Esophagus muscularis mucosa (tissue), 4 donors: ENCODE measurements around the gene WFDC12. TPM values are rescaled to one million over a fixed set of nuclear protein-coding genes. Genes with fewer than 3 reads are reported as not detected.
A peak's percentile ranks its signal among the peaks of the same experiment; 100 is the strongest.

Experiments
- DNase-seq: peaks from one replicate; pipeline ENCODE4 v3.0.0-alpha.2; 2017; ENCODE audit errors: extremely low spot score
- H3K27ac ChIP-seq, 4 donors: fragments of 200-600 bp; sonication (generic); replicated peaks in 1 of 4; 1 replicate in 3 of 4; 2 replicates in 1 of 4; pipeline ENCODE4 v1.5.1; 2016 to 2019; ENCODE audit warnings: mild to moderate bottlenecking in 1 of 4
- H3K27me3 ChIP-seq, 4 donors: fragments of 200-600 bp; sonication (generic); one replicate each; pipeline versions ENCODE4 v1.5.1 to v1.6.0; 2016 to 2019
- H3K36me3 ChIP-seq, 4 donors: fragments of 200-600 bp; sonication (generic); one replicate each; pipeline ENCODE4 v1.5.1; 2016 to 2019
- H3K4me1 ChIP-seq, 4 donors: fragments of 200-600 bp; sonication (generic); one replicate each; pipeline ENCODE4 v1.5.1; 2016 to 2019
- H3K4me3 ChIP-seq, 4 donors: fragments of 200-600 bp; sonication (generic); 1 replicate in 2 of 4; 2 replicates in 2 of 4; pipeline ENCODE4 v1.5.1; 2016 to 2019; ENCODE audit warnings: mild to moderate bottlenecking in 4 of 4, moderate library complexity in 1 of 4
- H3K9me3 ChIP-seq, 4 donors: fragments of 200-600 bp; sonication (generic); 1 replicate in 3 of 4; 2 replicates in 1 of 4; pipeline ENCODE4 v1.5.1; 2016 to 2019
- EP300 ChIP-seq: sonication (generic); formaldehyde crosslinking; IDR thresholded peaks from one replicate; pipeline ENCODE4 v1.6.1; 2017; ENCODE audit warnings: antibody characterized with exemption
- POLR2A ChIP-seq: fragments of 450-650 bp; IDR thresholded peaks from one replicate; pipeline ENCODE4 v1.6.1; 2017; ENCODE audit warnings: antibody characterized with exemption, moderate library complexity, mild to moderate bottlenecking, low read depth
- POLR2AphosphoS5 ChIP-seq, 2 donors: sonication (generic); formaldehyde crosslinking; IDR thresholded peaks; one replicate each; pipeline ENCODE4 v1.6.1; 2017; ENCODE audit warnings: antibody characterized with exemption in 2 of 2
- WGBS: methylation state at CpG from one replicate; pipeline ENCODE4 v1.1.5; 2018; 5-methylcytosine and 5-hydroxymethylcytosine counted together
- intact Hi-C: fragments of 100-400 bp; cut with DNase I; formaldehyde crosslinking; loops from one replicate; pipeline ENCODE4 v1.15.1; 2023
- total RNA-seq, 4 donors: library from RNA; depleted of rRNA; stranded (reverse); fragments of >200 nt; gene quantifications; one replicate each; pipeline versions ENCODE4 v1.1.0 to v1.2.1, GENCODE V29; 2016
- TF ChIP-seq, protein P1 (sequence below), 3 experiments: fragments of 200-600 bp in 2 of 3; fragments of 450-650 bp in 1 of 3; sonication (generic) in 2 of 3; IDR thresholded peaks; one replicate each; pipeline ENCODE4 v1.5.1; 2017 to 2019; ENCODE audit warnings: antibody characterized with exemption in 3 of 3, mild to moderate bottlenecking in 2 of 3, moderate library complexity in 1 of 3

Gene WFDC12
- total RNA-seq, 4 donors from 2014 or later = not detected

DNA sequence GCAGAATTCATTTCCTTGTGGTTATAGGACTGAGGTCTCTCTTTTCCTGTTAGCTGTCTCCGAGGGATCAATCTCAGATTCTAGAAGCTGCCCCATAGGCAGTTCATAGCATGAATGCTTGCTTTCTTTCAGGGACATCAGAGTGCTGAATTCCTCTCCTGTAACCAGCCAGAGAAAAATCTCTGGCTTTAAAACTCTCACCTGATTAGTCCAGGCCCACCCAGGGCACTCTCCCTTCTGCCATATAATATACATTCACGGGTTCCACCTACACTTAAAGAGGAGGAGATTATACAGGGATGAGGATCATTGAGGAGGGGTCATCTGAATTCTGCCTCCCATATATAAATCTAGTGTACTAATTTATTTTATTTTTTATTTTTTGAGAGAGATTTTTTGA, 21.2 kb downstream of the WFDC12 start:
- Histone ChIP-seq H3K9me3 (peaks cover 0 to 5% (median 0%) of the 10 kb centered on the region in 4 donors), H3K4me1 (peaks cover 2 to 14% (median 13%) of the 10 kb centered on the region in 4 donors), H3K27ac (no peak overlapping the region), H3K36me3 (no peaks in the 10 kb centered on the region), H3K4me3 (no peak overlapping the region), H3K27me3 (peaks cover 0 to 66% (median 14%) of the 10 kb centered on the region in 4 donors)
- intact Hi-C loops = no loop called here
- DNase-seq = no peak
- 83% methylated on average over 2 of the region's 2 CpGs for WGBS
- no peak for TF ChIP-seq POLR2AphosphoS5 (IDR thresholded peaks at IDR 0.05)

DNA sequence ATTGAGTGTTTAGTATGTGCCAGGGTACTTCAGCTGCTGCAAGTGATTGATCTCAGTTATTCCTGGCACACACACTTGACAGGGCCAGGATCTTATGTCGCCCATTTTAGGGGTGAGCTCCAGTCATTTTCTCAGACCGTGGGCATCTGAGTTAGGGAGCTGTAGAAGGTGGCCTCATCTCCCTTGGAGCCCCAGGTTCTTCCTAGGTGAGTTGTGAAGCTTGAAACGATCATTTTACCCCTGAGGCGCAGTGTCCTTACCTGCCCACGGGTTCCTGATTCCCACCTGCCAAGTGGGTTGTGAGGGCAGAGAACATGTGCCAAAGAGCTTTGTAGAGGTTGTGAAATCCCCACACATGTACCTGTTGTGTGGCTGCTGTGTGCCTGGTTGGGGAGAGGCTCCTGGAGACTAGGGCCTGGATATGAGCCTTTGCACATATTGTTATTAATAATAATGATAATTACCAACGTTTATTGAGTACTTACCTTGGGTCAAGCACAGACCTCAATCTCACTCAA, 22.9 kb downstream of the WFDC12 start:
- intact Hi-C loops = no loop called here
- TF ChIP-seq, protein P1, sequence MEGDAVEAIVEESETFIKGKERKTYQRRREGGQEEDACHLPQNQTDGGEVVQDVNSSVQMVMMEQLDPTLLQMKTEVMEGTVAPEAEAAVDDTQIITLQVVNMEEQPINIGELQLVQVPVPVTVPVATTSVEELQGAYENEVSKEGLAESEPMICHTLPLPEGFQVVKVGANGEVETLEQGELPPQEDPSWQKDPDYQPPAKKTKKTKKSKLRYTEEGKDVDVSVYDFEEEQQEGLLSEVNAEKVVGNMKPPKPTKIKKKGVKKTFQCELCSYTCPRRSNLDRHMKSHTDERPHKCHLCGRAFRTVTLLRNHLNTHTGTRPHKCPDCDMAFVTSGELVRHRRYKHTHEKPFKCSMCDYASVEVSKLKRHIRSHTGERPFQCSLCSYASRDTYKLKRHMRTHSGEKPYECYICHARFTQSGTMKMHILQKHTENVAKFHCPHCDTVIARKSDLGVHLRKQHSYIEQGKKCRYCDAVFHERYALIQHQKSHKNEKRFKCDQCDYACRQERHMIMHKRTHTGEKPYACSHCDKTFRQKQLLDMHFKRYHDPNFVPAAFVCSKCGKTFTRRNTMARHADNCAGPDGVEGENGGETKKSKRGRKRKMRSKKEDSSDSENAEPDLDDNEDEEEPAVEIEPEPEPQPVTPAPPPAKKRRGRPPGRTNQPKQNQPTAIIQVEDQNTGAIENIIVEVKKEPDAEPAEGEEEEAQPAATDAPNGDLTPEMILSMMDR (IDR thresholded peaks at IDR 0.05) = no peak
- TF ChIP-seq EP300 = no peak
- TF ChIP-seq POLR2A = no peak
- TF ChIP-seq POLR2AphosphoS5 (IDR thresholded peaks at IDR 0.05) = no peak
- peaks cover 0 to 74% (median 29%) of the 10 kb centered on the region in 4 donors for H3K27me3 ChIP-seq
- H3K9me3 ChIP-seq = peaks cover 0 to 5% (median 0%) of the 10 kb centered on the region in 4 donors
- H3K4me3 ChIP-seq = no peak overlapping the region
- H3K27ac ChIP-seq = no peak overlapping the region
- 79% methylated on average over 5 of the region's 6 CpGs for WGBS
- H3K36me3 ChIP-seq = no peaks in the 10 kb centered on the region
- no peak for DNase-seq
- peaks cover 6 to 23% (median 20%) of the 10 kb centered on the region in 4 donors for H3K4me1 ChIP-seq

DNA sequence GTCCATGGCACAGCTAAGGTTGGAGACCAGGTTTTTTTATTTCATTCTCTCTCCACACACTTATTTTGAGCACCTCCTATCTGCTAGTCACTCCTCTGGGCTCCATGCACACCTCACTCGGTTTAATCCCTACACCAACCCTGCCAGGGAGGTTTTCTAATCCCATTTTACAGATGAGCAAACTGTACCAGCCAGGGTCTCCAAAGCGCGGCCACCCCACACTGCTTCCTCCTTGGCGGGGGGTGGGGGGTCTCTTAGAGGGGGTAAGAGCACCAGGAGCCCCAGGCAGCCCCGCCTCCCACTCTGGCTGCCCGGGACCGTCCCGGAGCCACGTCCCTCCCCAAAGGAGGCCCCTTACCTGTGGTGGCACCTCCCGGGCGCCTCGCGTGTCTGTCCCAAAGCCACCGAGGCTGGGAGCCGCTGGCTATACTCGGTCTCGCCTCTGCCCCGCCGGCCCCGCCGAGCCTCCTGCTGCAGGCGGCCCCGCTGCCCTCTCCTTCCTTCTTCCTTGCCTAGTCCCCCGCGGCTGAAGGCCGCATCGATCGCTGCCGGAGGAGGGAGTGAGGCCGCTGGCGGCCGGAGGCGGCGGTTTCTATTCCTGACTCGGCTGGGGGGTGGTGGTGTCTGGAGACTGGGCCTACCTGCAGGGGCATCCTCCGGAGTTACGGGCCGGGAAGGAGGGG, 23.6 kb downstream of the WFDC12 start, which contains the start of gene KCNS1:
TSS of gene KCNS1 (minus strand) at position 565 of the 683 bp plus-strand sequence. CDS start 1,891 bp downstream, outside the sequence.
- no peak for TF ChIP-seq EP300
- TF ChIP-seq, protein P1 (IDR thresholded peaks at IDR 0.05) = no peak
- TF ChIP-seq POLR2A = no peak
- intact Hi-C loops = no loop called here
- 38% methylated on average over 4 of the region's 38 CpGs for WGBS
- H3K27me3 ChIP-seq = peaks cover 0 to 75% (median 32%) of the 10 kb centered on the region in 4 donors
- peaks cover 0 to 5% (median 0%) of the 10 kb centered on the region in 4 donors for H3K9me3 ChIP-seq
- H3K27ac ChIP-seq = no peak within 1 kb of the TSS
- peak within 1 kb of the TSS in 1 of 4 donors; percentile 3 for H3K4me3 ChIP-seq
- no peaks in the 10 kb centered on the region for H3K36me3 ChIP-seq
- DNase-seq = no peak
- peaks cover 6 to 25% (median 20%) of the 10 kb centered on the region in 4 donors for H3K4me1 ChIP-seq

DNA sequence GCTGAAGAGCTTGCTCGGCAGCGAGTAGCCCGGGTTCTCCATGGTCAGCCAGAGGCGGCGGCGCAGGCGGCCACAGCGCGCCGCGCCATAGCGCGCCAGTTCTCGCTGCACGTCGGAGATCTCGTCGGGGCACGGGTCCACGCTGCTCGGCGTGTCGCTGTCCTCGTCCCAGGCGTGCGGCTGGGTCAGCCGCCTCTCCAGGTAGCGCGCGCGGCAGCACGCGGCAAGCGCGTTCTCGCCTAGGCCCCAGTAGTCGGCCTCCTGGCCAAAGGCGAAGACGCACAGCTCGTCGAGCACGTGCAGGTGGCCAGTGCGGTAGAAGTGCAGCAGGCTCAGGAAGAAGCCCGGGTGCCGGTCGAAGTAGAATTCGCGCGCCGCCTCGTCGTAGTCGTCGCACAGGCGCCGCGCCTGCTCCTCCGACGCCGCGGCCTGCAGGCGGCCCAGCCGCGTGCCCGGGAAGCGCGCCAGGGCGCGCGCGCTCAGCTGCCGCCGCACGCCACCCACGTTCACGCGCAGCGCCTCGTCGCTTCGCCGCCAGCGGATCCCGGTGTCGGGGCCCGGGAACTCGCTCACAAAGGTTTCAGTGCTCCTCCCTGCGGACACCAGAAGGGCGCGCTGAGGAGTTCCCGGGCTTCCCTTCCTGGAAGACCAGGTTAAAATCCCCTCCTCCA, 26.0 kb downstream of the WFDC12 start:
- Histone ChIP-seq H3K4me3 (peak overlapping the region; percentile 13 to 39 (median 30)), H3K36me3 (no peaks in the 10 kb centered on the region), H3K4me1 (peaks cover 6 to 30% (median 20%) of the 10 kb centered on the region in 4 donors), H3K9me3 (peaks cover 0 to 5% (median 0%) of the 10 kb centered on the region in 4 donors), H3K27ac (no peak overlapping the region), H3K27me3 (peaks cover 0 to 78% (median 32%) of the 10 kb centered on the region in 4 donors)
- DNase-seq = no peak
- 2% methylated on average over 11 of the region's 91 CpGs for WGBS
- intact Hi-C loops = loop anchor here (5.0 kb wide), 2 partner anchors 56 to 86 kb away; no protein-coding TSS in a partner anchor
- TF ChIP-seq POLR2AphosphoS5 (IDR thresholded peaks at IDR 0.05) (no peak), POLR2A (no peak), EP300 (no peak)
- TF ChIP-seq, protein P1 (IDR thresholded peaks at IDR 0.05) = no peak
